VCaP (cell line): ENCODE results near the gene TWIST2.

Experiments used
- H3K27ac ChIP-seq: fragments of 450-650 bp; 2 replicates; pipeline ENCODE4 v1.5.1; 2017
- CTCF ChIP-seq: fragments of 450-650 bp; conservative IDR thresholded peaks from 2 replicates; pipeline ENCODE4 v1.5.1; 2017; ENCODE audit warnings: mild to moderate bottlenecking, moderate library complexity

The TWIST2 gene

GRCh38 chr2:238905224-238905623 is 57.3 kb downstream of the TWIST2 start:
- H3K27ac ChIP-seq: no peak overlapping the region
- no peak for TF ChIP-seq CTCF

GRCh38 chr2:238905644-238906043 is 57.8 kb downstream of the TWIST2 start:
- H3K27ac ChIP-seq: no peak overlapping the region
- TF ChIP-seq CTCF: no peak

GRCh38 chr2:238906254-238906935 is 58.5 kb downstream of the TWIST2 start:
- no peak overlapping the region for H3K27ac ChIP-seq
- no peak for TF ChIP-seq CTCF

GRCh38 chr2:238906936-238907716 is 59.2 kb downstream of the TWIST2 start:
- H3K27ac ChIP-seq: no peak overlapping the region
- no peak for TF ChIP-seq CTCF

GRCh38 chr2:238907717-238908173 is 59.9 kb downstream of the TWIST2 start:
- no peak for TF ChIP-seq CTCF
- H3K27ac ChIP-seq: no peak overlapping the region

- no peak for TF ChIP-seq CTCF
- no peak overlapping the region for H3K27ac ChIP-seq
Observed at GRCh38 chr2:238908960-238909951, 61.4 kb downstream of the TWIST2 start.
